MM.1S (cell line): Measurements from ENCODE around the gene CYP1A1.
A peak's percentile ranks its signal among the peaks of the same experiment; 100 is the strongest.

Experiments used
- DNase-seq: peaks from one replicate; pipeline ENCODE4 v3.0.0-alpha.2; 2015
- H2AFZ ChIP-seq: fragments of 300-600 bp; sonication (generic); 2 replicates; pipeline ENCODE4 v1.6.0; 2016; ENCODE audit warnings: antibody characterized with exemption, low read length
- H3F3A ChIP-seq: fragments of 300-600 bp; sonication (generic); 2 replicates; pipeline ENCODE4 v1.6.1; 2016; ENCODE audit warnings: mild to moderate bottlenecking, antibody characterized with exemption, low read length, moderate library complexity, mixed read lengths; ENCODE audit not compliant: insufficient read depth
- H3K27ac ChIP-seq: fragments of 300-600 bp; sonication (generic); 2 replicates; pipeline ENCODE4 v1.5.1; 2016; ENCODE audit warnings: mild to moderate bottlenecking, low read length
- H3K27me3 ChIP-seq: fragments of 300-600 bp; sonication (generic); replicated peaks from 2 replicates; pipeline ENCODE4 v1.6.0; 2016; ENCODE audit warnings: low read length; ENCODE audit not compliant: insufficient read depth
- H3K36me3 ChIP-seq: fragments of 300-600 bp; sonication (generic); replicated peaks from 2 replicates; pipeline ENCODE4 v1.6.1; 2016; ENCODE audit warnings: mild to moderate bottlenecking, low read length, mixed read lengths; ENCODE audit not compliant: insufficient read depth
- H3K4me1 ChIP-seq: fragments of 300-600 bp; sonication (generic); 2 replicates; pipeline ENCODE4 v1.6.1; 2016; ENCODE audit warnings: low read length, mixed read lengths
- H3K4me2 ChIP-seq: fragments of 300-600 bp; sonication (generic); 2 replicates; pipeline ENCODE4 v1.6.0; 2016; ENCODE audit warnings: low read depth, low read length
- H3K4me3 ChIP-seq: fragments of 300-600 bp; sonication (generic); 2 replicates; pipeline ENCODE4 v1.5.1; 2016; ENCODE audit warnings: low read length, mixed read lengths
- H3K79me2 ChIP-seq: fragments of 300-600 bp; sonication (generic); 2 replicates; pipeline ENCODE4 v1.6.1; 2016; ENCODE audit warnings: mixed run types, low read length, mixed read lengths
- H3K9ac ChIP-seq: fragments of 300-600 bp; sonication (generic); 2 replicates; pipeline ENCODE4 v1.6.1; 2016; ENCODE audit warnings: low read length, mixed read lengths
- H3K9me2 ChIP-seq: fragments of 300-600 bp; sonication (generic); replicated peaks from 2 replicates; pipeline ENCODE4 v1.6.1; 2016; ENCODE audit warnings: mild to moderate bottlenecking, low read length, mixed read lengths; ENCODE audit not compliant: insufficient read depth
- H3K9me3 ChIP-seq: fragments of 300-600 bp; sonication (generic); replicated peaks from 2 replicates; pipeline ENCODE4 v1.6.1; 2016; ENCODE audit warnings: mild to moderate bottlenecking, low read length, mixed read lengths; ENCODE audit not compliant: insufficient read depth
- H4K20me1 ChIP-seq: fragments of 300-600 bp; sonication (generic); 2 replicates; pipeline ENCODE4 v1.6.1; 2016; ENCODE audit warnings: mild to moderate bottlenecking, low read length, moderate library complexity, mixed read lengths; ENCODE audit not compliant: insufficient read depth
- CTCF ChIP-seq: fragments of 300-600 bp; sonication (generic); IDR thresholded peaks from 2 replicates; pipeline ENCODE4 v1.5.1; 2016; ENCODE audit warnings: antibody characterized with exemption, low read length, mixed read lengths
- EZH2 ChIP-seq: fragments of 300-600 bp; sonication (generic); optimal IDR thresholded peaks from 2 replicates; pipeline ENCODE3; 2017; ENCODE audit warnings: low read depth, mild to moderate bottlenecking, antibody characterized with exemption, low read length, mixed read lengths
- EZH2phosphoT487 ChIP-seq: fragments of 300-600 bp; sonication (generic); IDR thresholded peaks from 2 replicates; pipeline ENCODE4 v1.6.1; 2018; ENCODE audit warnings: antibody characterized with exemption, low read length

CYP1A1 gene

GRCh38 chr15:74770211-74770903 is 45.0 kb upstream of the CYP1A1 start:
- Histone ChIP-seq H3K9ac (no peak overlapping the region), H3K79me2 (peaks cover 5% of the 10 kb centered on the region), H3K9me2 (no peaks in the 10 kb centered on the region), H3K27me3 (no peaks in the 10 kb centered on the region), H3K4me2 (0 out of 2 replicates have a peak overlapping the region, but pooled peaks have one; percentile 22), H3K9me3 (no peaks in the 10 kb centered on the region), H3F3A (peaks cover 14% of the 10 kb centered on the region), H3K36me3 (no peaks in the 10 kb centered on the region), H3K4me3 (no peak overlapping the region), H2AFZ (0 out of 2 replicates have a peak overlapping the region, but pooled peaks have one; percentile 50), H4K20me1 (no peaks in the 10 kb centered on the region), H3K27ac (no peak overlapping the region), H3K4me1 (peaks cover 38% of the 10 kb centered on the region)
- no peak for TF ChIP-seq EZH2
- no peak for TF ChIP-seq EZH2phosphoT487
- no peak for TF ChIP-seq CTCF
- DNase-seq, result no peak

GRCh38 chr15:74769463-74770025 is 44.2 kb upstream of the CYP1A1 start:
- Histone ChIP-seq H3K4me2 (no peak overlapping the region), H3F3A (peaks cover 14% of the 10 kb centered on the region), H3K9ac (no peak overlapping the region), H3K27me3 (no peaks in the 10 kb centered on the region), H3K9me2 (no peaks in the 10 kb centered on the region), H3K27ac (no peak overlapping the region), H3K4me1 (peaks cover 30% of the 10 kb centered on the region), H3K79me2 (no peaks in the 10 kb centered on the region), H2AFZ (no peak overlapping the region), H3K9me3 (no peaks in the 10 kb centered on the region), H3K4me3 (no peak overlapping the region), H4K20me1 (no peaks in the 10 kb centered on the region), H3K36me3 (no peaks in the 10 kb centered on the region)
- no peak for TF ChIP-seq CTCF
- no peak for TF ChIP-seq EZH2phosphoT487
- no peak for TF ChIP-seq EZH2
- no peak for DNase-seq

- TF ChIP-seq EZH2phosphoT487, result no peak
- peak; percentile 87 for TF ChIP-seq CTCF
- H3K36me3 ChIP-seq, result no peaks in the 10 kb centered on the region
- peaks cover 23% of the 10 kb centered on the region for H3K4me1 ChIP-seq
- DNase-seq, result peak; percentile 47
- no peaks in the 10 kb centered on the region for H3K79me2 ChIP-seq
- H4K20me1 ChIP-seq, result no peaks in the 10 kb centered on the region
- H2AFZ ChIP-seq, result peak overlapping the region; percentile 28; the same call in 1 of the 2 replicates
- H3K27me3 ChIP-seq, result no peaks in the 10 kb centered on the region
- no peak overlapping the region for H3K9ac ChIP-seq
- H3K4me3 ChIP-seq, result no peak overlapping the region
- no peak overlapping the region for H3K27ac ChIP-seq
- H3K4me2 ChIP-seq, result peak overlapping the region; percentile 43; the same call in 1 of the 2 replicates
- H3F3A ChIP-seq, result peaks cover 8% of the 10 kb centered on the region
- H3K9me2 ChIP-seq, result no peaks in the 10 kb centered on the region
- H3K9me3 ChIP-seq, result no peaks in the 10 kb centered on the region
These were observed 43.5 kb upstream of the CYP1A1 start for GRCh38 chr15:74768771-74769342.
